ENCODE measurements around the gene PPP1R14C. TPM values are rescaled to one million over a fixed set of nuclear protein-coding genes. Genes with fewer than 3 reads are reported as not detected.

PPP1R14C gene
- polyA plus RNA-seq, 1 donor from 2014 or later, result 14.0 TPM

- Histone ChIP-seq H3K36me3 (ENCODE audit: insufficient read depth, low read length) (no peaks in the 10 kb centered on the region), H3K79me2 (replicated peaks; ENCODE audit: insufficient read depth, low read length) (no peaks in the 10 kb centered on the region), H3K9me3 (ENCODE audit: low read length) (no peaks in the 10 kb centered on the region), H2AFZ (ENCODE audit: low read depth, low read length) (no peak overlapping the region), H3K4me3 (ENCODE audit: low read length) (no peak overlapping the region), H3K27me3 (ENCODE audit: insufficient read depth, low read depth, low read length) (no peaks in the 10 kb centered on the region), H3K9ac (ENCODE audit: low read length) (no peak overlapping the region), H3K9me2 (ENCODE audit: insufficient read depth, low read length) (no peaks in the 10 kb centered on the region), H4K20me1 (ENCODE audit: insufficient read depth) (no peaks in the 10 kb centered on the region), H3F3A (ENCODE audit: insufficient read depth, low read length, poor library complexity, severe bottlenecking) (no peaks in the 10 kb centered on the region), H3K4me2 (ENCODE audit: low read length) (no peak overlapping the region), H3K27ac (ENCODE audit: low read length) (no peak overlapping the region)
- TF ChIP-seq RAD21 (conservative IDR thresholded peaks at IDR 0.05) (no peak), MXI1 (conservative IDR thresholded peaks at IDR 0.05; ENCODE audit: poor library complexity, severe bottlenecking) (no peak), CTCF (IDR thresholded peaks at IDR 0.05; ENCODE audit: poor library complexity, severe bottlenecking) (no peak), EP300 (conservative IDR thresholded peaks at IDR 0.05; ENCODE audit: poor library complexity, severe bottlenecking) (no peak), POLR2AphosphoS5 (IDR thresholded peaks at IDR 0.05) (no peak), EZH2 (IDR thresholded peaks at IDR 0.05; ENCODE audit: borderline replicate concordance, insufficient read depth, low read length, poor library complexity, severe bottlenecking) (no peak), TAF1 (IDR thresholded peaks at IDR 0.05; ENCODE audit: low read depth) (no peak), SMC3 (conservative IDR thresholded peaks at IDR 0.05; ENCODE audit: poor library complexity) (no peak)
- TF ChIP-seq, protein P1, sequence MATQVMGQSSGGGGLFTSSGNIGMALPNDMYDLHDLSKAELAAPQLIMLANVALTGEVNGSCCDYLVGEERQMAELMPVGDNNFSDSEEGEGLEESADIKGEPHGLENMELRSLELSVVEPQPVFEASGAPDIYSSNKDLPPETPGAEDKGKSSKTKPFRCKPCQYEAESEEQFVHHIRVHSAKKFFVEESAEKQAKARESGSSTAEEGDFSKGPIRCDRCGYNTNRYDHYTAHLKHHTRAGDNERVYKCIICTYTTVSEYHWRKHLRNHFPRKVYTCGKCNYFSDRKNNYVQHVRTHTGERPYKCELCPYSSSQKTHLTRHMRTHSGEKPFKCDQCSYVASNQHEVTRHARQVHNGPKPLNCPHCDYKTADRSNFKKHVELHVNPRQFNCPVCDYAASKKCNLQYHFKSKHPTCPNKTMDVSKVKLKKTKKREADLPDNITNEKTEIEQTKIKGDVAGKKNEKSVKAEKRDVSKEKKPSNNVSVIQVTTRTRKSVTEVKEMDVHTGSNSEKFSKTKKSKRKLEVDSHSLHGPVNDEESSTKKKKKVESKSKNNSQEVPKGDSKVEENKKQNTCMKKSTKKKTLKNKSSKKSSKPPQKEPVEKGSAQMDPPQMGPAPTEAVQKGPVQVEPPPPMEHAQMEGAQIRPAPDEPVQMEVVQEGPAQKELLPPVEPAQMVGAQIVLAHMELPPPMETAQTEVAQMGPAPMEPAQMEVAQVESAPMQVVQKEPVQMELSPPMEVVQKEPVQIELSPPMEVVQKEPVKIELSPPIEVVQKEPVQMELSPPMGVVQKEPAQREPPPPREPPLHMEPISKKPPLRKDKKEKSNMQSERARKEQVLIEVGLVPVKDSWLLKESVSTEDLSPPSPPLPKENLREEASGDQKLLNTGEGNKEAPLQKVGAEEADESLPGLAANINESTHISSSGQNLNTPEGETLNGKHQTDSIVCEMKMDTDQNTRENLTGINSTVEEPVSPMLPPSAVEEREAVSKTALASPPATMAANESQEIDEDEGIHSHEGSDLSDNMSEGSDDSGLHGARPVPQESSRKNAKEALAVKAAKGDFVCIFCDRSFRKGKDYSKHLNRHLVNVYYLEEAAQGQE (IDR thresholded peaks at IDR 0.05; ENCODE audit: borderline replicate concordance), result no peak
These were observed 69.1 kb downstream of the PPP1R14C start for GRCh38 chr6:150211700-150212511.

DNA sequence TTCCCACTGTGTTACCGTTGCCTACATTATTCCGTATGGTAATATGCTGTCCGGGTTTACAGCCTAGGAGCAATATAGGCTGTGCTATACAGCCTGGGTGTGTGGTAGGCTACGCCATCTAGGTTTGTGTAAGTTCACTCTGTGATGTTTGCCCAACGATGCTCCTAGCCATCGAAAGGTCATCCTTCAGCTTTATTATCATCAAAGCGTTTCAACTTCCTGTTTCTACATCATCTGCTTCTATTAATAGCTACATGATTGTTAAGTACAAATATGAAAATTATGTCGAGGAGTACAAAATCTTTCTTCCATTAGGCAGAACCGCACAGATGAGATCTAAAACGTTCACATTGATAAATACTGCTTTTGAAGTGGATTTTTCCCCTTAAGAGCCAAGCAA lies 69.9 kb downstream of the PPP1R14C start:
- H3K4me2 ChIP-seq (ENCODE audit: low read length), result no peak overlapping the region
- H3K27ac ChIP-seq (ENCODE audit: low read length), result no peak overlapping the region
- H3K9ac ChIP-seq (ENCODE audit: low read length), result no peak overlapping the region
- no peak overlapping the region for H2AFZ ChIP-seq (ENCODE audit: low read depth, low read length)
- no peaks in the 10 kb centered on the region for H3K27me3 ChIP-seq (ENCODE audit: insufficient read depth, low read depth, low read length)
- H3K36me3 ChIP-seq (ENCODE audit: insufficient read depth, low read length), result no peaks in the 10 kb centered on the region
- no peaks in the 10 kb centered on the region for H3K9me2 ChIP-seq (ENCODE audit: insufficient read depth, low read length)
- H3K9me3 ChIP-seq (ENCODE audit: low read length), result no peaks in the 10 kb centered on the region
- no peak for TF ChIP-seq TAF1 (IDR thresholded peaks at IDR 0.05; ENCODE audit: low read depth)
- TF ChIP-seq POLR2AphosphoS5 (IDR thresholded peaks at IDR 0.05), result no peak
- TF ChIP-seq, protein P1 (IDR thresholded peaks at IDR 0.05; ENCODE audit: borderline replicate concordance), result no peak
- no peak for TF ChIP-seq CTCF (IDR thresholded peaks at IDR 0.05; ENCODE audit: poor library complexity, severe bottlenecking)
- TF ChIP-seq EZH2 (IDR thresholded peaks at IDR 0.05; ENCODE audit: borderline replicate concordance, insufficient read depth, low read length, poor library complexity, severe bottlenecking), result no peak
- TF ChIP-seq SMC3 (conservative IDR thresholded peaks at IDR 0.05; ENCODE audit: poor library complexity), result no peak
- no peak for TF ChIP-seq RAD21 (conservative IDR thresholded peaks at IDR 0.05)
- TF ChIP-seq MXI1 (conservative IDR thresholded peaks at IDR 0.05; ENCODE audit: poor library complexity, severe bottlenecking), result no peak
- no peak for TF ChIP-seq EP300 (conservative IDR thresholded peaks at IDR 0.05; ENCODE audit: poor library complexity, severe bottlenecking)
- no peaks in the 10 kb centered on the region for H3K79me2 ChIP-seq (replicated peaks; ENCODE audit: insufficient read depth, low read length)
- H3K4me3 ChIP-seq (ENCODE audit: low read length), result no peak overlapping the region
- H3F3A ChIP-seq (ENCODE audit: insufficient read depth, low read length, poor library complexity, severe bottlenecking), result no peaks in the 10 kb centered on the region
- no peaks in the 10 kb centered on the region for H4K20me1 ChIP-seq (ENCODE audit: insufficient read depth)

Data from neural cell (in vitro differentiated cells).